ENCODE measurements around the gene ZNF385D.

The ZNF385D gene

GRCh38 chr3:21750080-21750696, 822 bp downstream of the ZNF385D start:
- DNase-seq (ENCODE audit: low read depth in 1 of 2, low spot score in 1 of 2): no peak

GRCh38 chr3:21747966-21748555, 2.9 kb downstream of the ZNF385D start:
- no peak for DNase-seq (ENCODE audit: low read depth in 1 of 2, low spot score in 1 of 2)

- no peak for DNase-seq (ENCODE audit: low read depth in 1 of 2, low spot score in 1 of 2)
Measured at GRCh38 chr3:21747376-21747775, 3.6 kb downstream of the ZNF385D start.

- DNase-seq (ENCODE audit: low read depth in 1 of 2, low spot score in 1 of 2): no peak
Measured at GRCh38 chr3:21745966-21746365, 5.0 kb downstream of the ZNF385D start.

GRCh38 chr3:21744793-21745192, 6.2 kb downstream of the ZNF385D start:
- DNase-seq (ENCODE audit: low read depth in 1 of 2, low spot score in 1 of 2): no peak

GRCh38 chr3:21738935-21739702, 11.9 kb downstream of the ZNF385D start:
- DNase-seq (ENCODE audit: low read depth in 1 of 2, low spot score in 1 of 2): no peak

- DNase-seq (ENCODE audit: low read depth in 1 of 2, low spot score in 1 of 2): no peak
Measured at GRCh38 chr3:21738283-21738682, 12.7 kb downstream of the ZNF385D start.

- no peak for DNase-seq (ENCODE audit: low read depth in 1 of 2, low spot score in 1 of 2)
Measured at GRCh38 chr3:21734746-21735145, 16.3 kb downstream of the ZNF385D start.

GRCh38 chr3:21729888-21730459, 21.0 kb downstream of the ZNF385D start:
- no peak for DNase-seq (ENCODE audit: low read depth in 1 of 2, low spot score in 1 of 2)

- no peak for DNase-seq (ENCODE audit: low read depth in 1 of 2, low spot score in 1 of 2)
Measured at GRCh38 chr3:21729331-21729730, 21.7 kb downstream of the ZNF385D start.

GRCh38 chr3:21722768-21723167, 28.2 kb downstream of the ZNF385D start:
- no peak for DNase-seq (ENCODE audit: low read depth in 1 of 2, low spot score in 1 of 2)

- no peak for DNase-seq (ENCODE audit: low read depth in 1 of 2, low spot score in 1 of 2)
Measured at GRCh38 chr3:21722301-21722700, 28.7 kb downstream of the ZNF385D start.

GRCh38 chr3:21718943-21719591, 31.9 kb downstream of the ZNF385D start:
- no peak for DNase-seq (ENCODE audit: low read depth in 1 of 2, low spot score in 1 of 2)

GRCh38 chr3:21718161-21718765, 32.7 kb downstream of the ZNF385D start:
- no peak for DNase-seq (ENCODE audit: low read depth in 1 of 2, low spot score in 1 of 2)

GRCh38 chr3:21715662-21716061, 35.3 kb downstream of the ZNF385D start:
- no peak for DNase-seq (ENCODE audit: low read depth in 1 of 2, low spot score in 1 of 2)

GRCh38 chr3:21705769-21706168, 45.2 kb downstream of the ZNF385D start:
- no peak for DNase-seq (ENCODE audit: low read depth in 1 of 2, low spot score in 1 of 2)

GRCh38 chr3:21704796-21705195, 46.2 kb downstream of the ZNF385D start:
- DNase-seq (ENCODE audit: low read depth in 1 of 2, low spot score in 1 of 2): no peak

GRCh38 chr3:21703291-21703690, 47.7 kb downstream of the ZNF385D start:
- DNase-seq (ENCODE audit: low read depth in 1 of 2, low spot score in 1 of 2): no peak

GRCh38 chr3:21697707-21698106, 53.3 kb downstream of the ZNF385D start:
- no peak for DNase-seq (ENCODE audit: low read depth in 1 of 2, low spot score in 1 of 2)

GRCh38 chr3:21694506-21694905, 56.5 kb downstream of the ZNF385D start:
- no peak for DNase-seq (ENCODE audit: low read depth in 1 of 2, low spot score in 1 of 2)

- DNase-seq (ENCODE audit: low read depth in 1 of 2, low spot score in 1 of 2): no peak
Measured at GRCh38 chr3:21691036-21691435, 60.0 kb downstream of the ZNF385D start.

All from activated CD4-positive, alpha-beta T cell treated with anti-CD3 and anti-CD28 coated beads, Interleukin-2, amount 50 U/mL, for 24 hours (primary cell).